Breast epithelium (tissue), 3 donors: ENCODE measurements around the gene FKBP14.

Experiments used
- POLR2A ChIP-seq: fragments of 450-650 bp; IDR thresholded peaks from one replicate; pipeline ENCODE4 v1.6.1; 2016; ENCODE audit warnings: antibody characterized with exemption, mild to moderate bottlenecking, moderate library complexity
- POLR2AphosphoS5 ChIP-seq, 3 donors: sonication (generic); formaldehyde crosslinking; IDR thresholded peaks; one replicate each; pipeline ENCODE4 v1.6.1; 2017; ENCODE audit warnings: antibody characterized with exemption in 3 of 3
- TF ChIP-seq, protein P1 (sequence below), 3 donors: fragments of 450-650 bp; IDR thresholded peaks; one replicate each; pipeline ENCODE4 v1.5.1; 2016 to 2017; ENCODE audit warnings: antibody characterized with exemption in 3 of 3, mild to moderate bottlenecking in 3 of 3, moderate library complexity in 3 of 3

DNA sequence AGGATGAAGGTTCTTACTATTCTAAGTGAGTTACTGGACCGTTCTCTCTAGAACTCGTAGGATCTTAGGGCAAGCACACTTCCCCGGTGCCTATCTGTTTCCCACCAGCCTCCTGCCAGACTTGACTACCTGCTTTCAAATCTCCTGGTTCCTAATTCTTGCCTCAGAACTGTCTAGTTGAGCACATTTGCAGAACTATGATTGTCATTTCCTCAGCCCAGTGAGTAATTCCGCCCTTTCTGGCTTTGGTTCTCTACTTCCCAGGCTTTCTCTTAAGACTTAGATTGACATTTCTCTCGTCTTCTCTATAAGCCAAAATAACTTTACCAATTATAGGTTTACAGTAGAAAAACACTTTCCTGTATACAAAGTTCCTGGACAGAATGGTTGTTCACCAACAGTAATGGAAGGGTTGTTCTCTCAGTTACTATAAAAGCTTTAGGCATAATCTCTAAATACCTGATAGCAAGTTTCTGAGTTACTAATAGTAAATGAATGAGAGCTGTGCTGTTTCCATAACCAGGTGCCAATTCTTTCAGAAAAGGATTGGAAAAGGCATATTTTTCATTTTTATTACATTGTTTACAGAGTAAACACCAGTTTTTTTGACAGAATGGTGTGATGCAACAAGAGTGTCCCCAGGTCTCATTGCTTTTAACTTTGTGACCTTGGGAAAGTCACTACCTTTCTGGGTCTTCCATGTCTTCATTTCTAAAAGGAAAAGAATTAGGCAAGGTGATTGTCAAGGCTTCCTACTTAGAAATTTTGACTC lies 42.8 kb upstream of the FKBP14 start:
- TF ChIP-seq, protein P1, sequence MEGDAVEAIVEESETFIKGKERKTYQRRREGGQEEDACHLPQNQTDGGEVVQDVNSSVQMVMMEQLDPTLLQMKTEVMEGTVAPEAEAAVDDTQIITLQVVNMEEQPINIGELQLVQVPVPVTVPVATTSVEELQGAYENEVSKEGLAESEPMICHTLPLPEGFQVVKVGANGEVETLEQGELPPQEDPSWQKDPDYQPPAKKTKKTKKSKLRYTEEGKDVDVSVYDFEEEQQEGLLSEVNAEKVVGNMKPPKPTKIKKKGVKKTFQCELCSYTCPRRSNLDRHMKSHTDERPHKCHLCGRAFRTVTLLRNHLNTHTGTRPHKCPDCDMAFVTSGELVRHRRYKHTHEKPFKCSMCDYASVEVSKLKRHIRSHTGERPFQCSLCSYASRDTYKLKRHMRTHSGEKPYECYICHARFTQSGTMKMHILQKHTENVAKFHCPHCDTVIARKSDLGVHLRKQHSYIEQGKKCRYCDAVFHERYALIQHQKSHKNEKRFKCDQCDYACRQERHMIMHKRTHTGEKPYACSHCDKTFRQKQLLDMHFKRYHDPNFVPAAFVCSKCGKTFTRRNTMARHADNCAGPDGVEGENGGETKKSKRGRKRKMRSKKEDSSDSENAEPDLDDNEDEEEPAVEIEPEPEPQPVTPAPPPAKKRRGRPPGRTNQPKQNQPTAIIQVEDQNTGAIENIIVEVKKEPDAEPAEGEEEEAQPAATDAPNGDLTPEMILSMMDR (IDR thresholded peaks at IDR 0.05): no peak
- TF ChIP-seq POLR2A: no peak
- TF ChIP-seq POLR2AphosphoS5 (IDR thresholded peaks at IDR 0.05): no peak
